GM12891 (cell line): Measurements from ENCODE around the gene TXNDC5.

Experiments used
- PAX5 ChIP-seq: IDR thresholded peaks from 2 replicates; pipeline ENCODE4 v1.6.1; 2011; ENCODE audit warnings: low read length, moderate library complexity, mild to moderate bottlenecking; ENCODE audit not compliant: insufficient read depth, severe bottlenecking
- POLR2A ChIP-seq: IDR thresholded peaks from 2 replicates; pipeline ENCODE4 v1.6.1; 2011; ENCODE audit warnings: low read depth, low read length, control low read depth

GRCh38 chr6:7887278-7887991, 23.2 kb downstream of the TXNDC5 start:
- TF ChIP-seq POLR2A (0 out of 2 replicates have a peak, but pooled peaks have one; percentile 30), PAX5 (no peak)
